ENCODE measurements around the gene CDH8.

The CDH8 gene

DNA sequence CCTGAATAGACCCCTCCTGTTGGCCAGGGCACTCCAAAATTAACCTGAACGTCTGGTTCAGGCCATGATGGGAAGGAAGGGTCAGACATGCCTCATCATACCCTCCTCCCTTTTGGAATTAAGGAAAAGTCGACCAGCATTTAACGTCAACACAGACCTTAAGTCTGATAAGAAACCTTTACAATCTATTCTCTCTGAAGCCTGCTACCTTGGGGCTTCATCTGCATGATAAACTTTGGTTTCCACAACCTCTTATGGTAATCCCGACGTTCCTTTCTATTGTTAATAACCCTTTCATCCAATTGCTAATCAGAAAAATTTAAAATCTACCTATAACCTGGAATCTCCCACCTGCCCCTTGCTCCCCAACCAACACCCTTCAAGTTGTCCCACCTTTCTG lies 358.5 kb downstream of the CDH8 start:
- Mint-ChIP-seq H3K4me3 (no peak overlapping the region), H3K9me3 (peaks cover 2 to 15% of the 10 kb centered on the region in 2 donors), H3K36me3 (no peaks in the 10 kb centered on the region), H3K27me3 (no peaks in the 10 kb centered on the region), H3K4me1 (no peaks in the 10 kb centered on the region), H3K27ac (no peak overlapping the region)
- no peak for ATAC-seq (replicated peaks)
- DNase-seq: no peak

DNA sequence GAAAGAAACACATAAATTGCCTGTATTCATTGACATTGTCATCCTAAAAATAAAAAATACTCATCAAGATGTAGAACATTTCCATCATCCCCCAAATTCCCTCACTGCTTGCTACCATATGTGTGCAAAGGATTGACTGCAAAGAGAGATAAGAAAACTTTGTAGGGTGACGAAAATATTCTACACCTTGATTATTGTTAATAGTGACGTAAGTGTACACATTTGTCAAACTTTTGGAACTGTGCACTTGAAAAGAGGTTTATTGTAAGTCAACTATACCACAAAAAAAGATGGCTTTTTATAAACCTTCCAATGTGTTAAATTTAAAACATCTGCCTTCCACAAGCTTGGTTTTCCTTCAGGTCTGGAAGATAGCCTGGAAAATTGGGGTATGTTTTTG lies 359.5 kb downstream of the CDH8 start:
- Mint-ChIP-seq H3K36me3 (no peaks in the 10 kb centered on the region), H3K27me3 (no peaks in the 10 kb centered on the region), H3K4me3 (no peak overlapping the region), H3K27ac (no peak overlapping the region), H3K4me1 (no peaks in the 10 kb centered on the region), H3K9me3 (peaks cover 2 to 15% of the 10 kb centered on the region in 2 donors)
- DNase-seq (no peak), ATAC-seq (replicated peaks) (no peak)

DNA sequence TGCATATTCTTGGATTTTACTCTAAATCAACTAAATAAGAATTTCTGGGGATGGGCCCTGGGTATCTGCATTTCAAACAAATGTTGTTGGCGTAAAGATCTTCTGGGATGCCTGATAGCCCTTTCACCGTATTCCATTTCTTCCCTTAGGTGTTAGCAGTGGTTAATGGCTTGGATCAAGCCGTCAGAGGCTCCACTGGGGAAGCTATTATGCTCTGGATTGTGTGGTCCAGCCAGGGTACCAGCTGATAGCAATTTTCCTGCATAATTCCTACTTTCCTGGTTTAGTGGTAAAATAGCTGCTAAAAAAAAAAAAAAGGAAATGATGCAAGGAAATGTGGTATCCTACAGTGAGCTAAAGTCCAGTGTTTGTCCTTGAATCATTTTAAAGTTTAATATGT lies 365.1 kb downstream of the CDH8 start:
- H3K4me3 Mint-ChIP-seq: no peak overlapping the region
- ATAC-seq (replicated peaks) (no peak), DNase-seq (no peak)
- no peaks in the 10 kb centered on the region for H3K36me3 Mint-ChIP-seq
- no peak overlapping the region for H3K27ac Mint-ChIP-seq
- no peaks in the 10 kb centered on the region for H3K4me1 Mint-ChIP-seq
- no peaks in the 10 kb centered on the region for H3K27me3 Mint-ChIP-seq
- H3K9me3 Mint-ChIP-seq: peaks cover 5 to 10% of the 10 kb centered on the region in 2 donors

DNA sequence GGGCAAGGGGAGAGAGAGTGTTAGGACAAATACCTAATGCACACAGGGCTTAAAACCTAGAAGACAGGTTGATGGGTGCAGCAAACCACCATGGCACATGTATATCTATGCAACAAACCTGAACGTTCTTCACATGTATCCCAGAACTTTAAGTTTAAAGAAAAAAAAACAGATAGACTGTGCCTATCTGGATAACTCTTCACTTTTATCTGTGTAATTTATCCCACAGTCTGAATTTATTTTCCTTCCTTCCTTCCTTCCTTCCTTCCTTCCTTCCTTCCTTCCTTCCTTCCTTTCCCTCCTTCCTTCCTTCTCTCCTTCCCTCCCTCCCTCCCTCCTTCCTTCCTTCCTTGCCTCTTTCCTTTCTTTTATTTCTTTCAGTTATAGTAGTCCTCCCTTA lies 370.7 kb downstream of the CDH8 start:
- Mint-ChIP-seq H3K9me3 (peaks cover 6 to 9% of the 10 kb centered on the region in 2 donors), H3K27ac (no peak overlapping the region), H3K36me3 (no peaks in the 10 kb centered on the region), H3K27me3 (no peaks in the 10 kb centered on the region), H3K4me3 (no peak overlapping the region), H3K4me1 (no peaks in the 10 kb centered on the region)
- no peak for DNase-seq
- no peak for ATAC-seq (replicated peaks)

DNA sequence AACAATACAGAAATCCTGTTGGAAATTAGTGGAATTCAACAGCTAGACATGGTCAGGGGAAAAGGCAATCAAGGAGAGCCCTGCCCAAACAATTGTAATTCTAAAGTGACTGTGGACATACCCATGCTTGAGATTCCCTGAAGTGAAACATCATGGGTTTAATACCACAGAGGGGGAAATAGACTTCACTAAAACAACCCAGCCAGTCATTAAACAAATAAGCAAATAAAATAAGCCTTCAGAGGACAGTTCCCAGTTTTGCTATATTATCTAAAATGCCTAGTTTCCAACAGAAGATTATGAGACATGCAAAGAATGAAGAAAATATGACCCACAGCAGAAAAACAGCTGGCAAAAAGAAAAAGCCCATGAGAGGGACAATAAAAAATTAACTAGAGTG lies 376.3 kb downstream of the CDH8 start:
- Mint-ChIP-seq H3K27ac (no peak overlapping the region), H3K36me3 (no peaks in the 10 kb centered on the region), H3K9me3 (peaks cover 0 to 4% of the 10 kb centered on the region in 2 donors), H3K4me3 (no peak overlapping the region), H3K27me3 (no peaks in the 10 kb centered on the region), H3K4me1 (no peaks in the 10 kb centered on the region)
- ATAC-seq (replicated peaks): no peak
- DNase-seq: no peak

DNA sequence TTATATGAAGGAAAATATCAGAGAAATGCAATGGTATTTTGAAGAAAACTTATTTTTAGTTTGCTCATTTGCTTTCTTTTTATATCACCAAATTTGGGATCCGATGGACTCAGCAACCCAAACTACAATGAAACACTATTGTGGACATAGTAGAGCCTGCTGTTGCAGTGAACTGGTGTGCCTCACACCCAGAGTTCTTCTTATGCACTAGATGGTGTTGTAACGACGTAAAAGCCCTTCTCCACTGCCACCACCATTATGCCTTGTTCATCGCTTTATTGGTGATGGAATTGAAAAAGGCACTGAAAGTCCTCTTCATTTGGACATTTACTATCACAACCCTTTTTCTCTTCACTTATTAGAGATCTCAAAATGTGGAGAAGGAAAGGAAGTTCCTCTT lies 381.3 kb downstream of the CDH8 start:
- Mint-ChIP-seq H3K9me3 (peaks cover 0 to 3% of the 10 kb centered on the region in 2 donors), H3K27ac (no peak overlapping the region), H3K27me3 (no peaks in the 10 kb centered on the region), H3K36me3 (no peaks in the 10 kb centered on the region), H3K4me1 (no peaks in the 10 kb centered on the region), H3K4me3 (no peak overlapping the region)
- DNase-seq (no peak), ATAC-seq (replicated peaks) (no peak)

DNA sequence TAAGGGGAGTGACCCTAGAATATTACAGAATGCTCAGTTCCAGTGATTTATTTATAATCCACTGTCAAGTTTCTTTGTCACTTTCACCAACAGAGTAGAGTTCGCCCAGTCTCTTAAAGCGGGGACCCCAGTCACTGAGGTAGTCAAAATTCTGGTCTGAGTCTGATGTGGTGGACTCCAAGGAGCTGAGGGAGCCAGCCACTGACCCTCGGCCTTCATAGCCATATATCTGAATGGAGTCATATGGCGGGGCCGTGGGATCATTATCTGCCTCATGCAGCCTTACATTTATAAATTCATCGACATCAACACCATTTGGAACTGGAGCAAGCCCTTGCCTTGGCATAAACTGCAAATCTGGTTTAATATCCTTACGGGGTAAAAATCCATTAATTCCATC lies 382.7 kb downstream of the CDH8 start:
- ATAC-seq (replicated peaks): no peak
- H3K27ac Mint-ChIP-seq: no peak overlapping the region

DNA sequence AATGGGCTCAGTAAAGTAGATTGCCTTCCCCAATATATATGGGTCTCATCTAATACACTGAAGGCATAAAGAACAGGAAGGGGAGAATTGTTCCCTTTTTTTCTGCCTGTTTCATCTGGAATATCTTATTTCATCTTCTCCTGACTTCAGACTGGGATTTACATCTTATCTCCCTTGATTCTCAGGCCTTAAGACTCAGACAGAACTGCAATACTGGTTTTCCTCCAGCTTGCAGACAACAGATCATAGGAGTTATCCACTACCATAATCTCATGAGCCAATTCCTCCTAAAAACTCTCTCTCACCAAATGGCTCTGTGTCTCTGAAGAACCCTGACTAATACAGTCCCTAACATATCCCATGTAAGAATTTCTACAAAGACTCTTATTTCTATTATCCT lies 390.7 kb downstream of the CDH8 start:
- ATAC-seq (replicated peaks) (no peak), DNase-seq (no peak)
- Mint-ChIP-seq H3K4me1 (no peaks in the 10 kb centered on the region), H3K27me3 (no peaks in the 10 kb centered on the region), H3K36me3 (no peaks in the 10 kb centered on the region), H3K9me3 (peaks cover 0 to 4% of the 10 kb centered on the region in 2 donors), H3K4me3 (no peak overlapping the region), H3K27ac (no peak overlapping the region)

More for the DNA sequence above, 382.7 kb downstream of the CDH8 start:
- H3K36me3 Mint-ChIP-seq: no peaks in the 10 kb centered on the region
- peaks cover 0 to 3% of the 10 kb centered on the region in 2 donors for H3K9me3 Mint-ChIP-seq
- no peaks in the 10 kb centered on the region for H3K27me3 Mint-ChIP-seq
- DNase-seq: no peak
- no peak overlapping the region for H3K4me3 Mint-ChIP-seq
- H3K4me1 Mint-ChIP-seq: no peaks in the 10 kb centered on the region

DNA sequence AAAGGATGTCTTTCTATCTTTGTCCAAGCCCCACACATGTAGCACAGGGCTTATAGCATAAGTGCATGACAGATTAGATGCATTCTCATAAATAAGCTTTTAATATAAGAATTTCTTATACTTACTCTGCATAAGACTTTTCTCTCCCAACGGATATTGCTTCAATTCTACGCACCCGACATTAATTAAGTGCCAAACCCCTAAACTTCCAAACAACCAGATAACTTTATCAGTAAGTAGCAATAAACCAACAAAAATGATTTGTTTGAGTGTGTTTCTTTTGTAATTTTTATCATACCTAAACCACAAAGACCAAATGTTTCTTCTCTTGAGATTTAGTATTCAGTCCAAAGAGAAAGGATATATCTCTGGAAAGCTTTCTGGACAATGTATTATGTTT lies 391.5 kb downstream of the CDH8 start:
- no peak overlapping the region for H3K27ac Mint-ChIP-seq
- no peak for ATAC-seq (replicated peaks)
- H3K4me1 Mint-ChIP-seq: no peaks in the 10 kb centered on the region
- no peaks in the 10 kb centered on the region for H3K36me3 Mint-ChIP-seq
- H3K9me3 Mint-ChIP-seq: peaks cover 0 to 2% of the 10 kb centered on the region in 2 donors
- H3K4me3 Mint-ChIP-seq: no peak overlapping the region
- DNase-seq: no peak
- no peaks in the 10 kb centered on the region for H3K27me3 Mint-ChIP-seq

DNA sequence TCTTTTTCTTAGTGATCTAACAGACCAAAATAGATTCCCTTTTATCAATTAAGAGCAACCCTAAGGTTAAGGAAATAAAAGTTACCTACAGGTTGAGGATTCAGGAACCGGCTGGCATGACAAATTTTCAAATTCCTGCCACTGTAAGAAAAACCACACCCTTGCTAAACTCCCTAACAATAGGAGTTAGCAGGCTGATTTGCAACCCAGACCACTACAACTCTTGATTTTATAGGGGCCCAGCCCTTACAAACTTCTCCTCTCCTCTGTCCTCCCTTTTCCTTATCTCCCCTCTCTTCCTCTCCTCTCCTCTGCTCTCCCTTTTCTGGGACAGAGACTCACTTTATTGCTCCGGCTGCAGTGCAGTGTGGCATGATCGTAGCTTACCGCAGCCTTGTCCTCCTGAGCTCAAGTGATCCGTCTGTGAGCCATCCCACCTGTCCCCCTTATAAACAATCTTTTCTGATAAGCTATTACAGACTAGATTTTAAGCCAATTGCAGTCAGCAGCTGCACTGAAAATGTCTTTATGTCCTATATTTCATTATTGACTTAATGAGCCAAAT lies 418.9 kb downstream of the CDH8 start:
- Mint-ChIP-seq H3K36me3 (no peaks in the 10 kb centered on the region), H3K4me3 (no peak overlapping the region), H3K4me1 (no peaks in the 10 kb centered on the region), H3K27me3 (no peaks in the 10 kb centered on the region), H3K9me3 (peaks cover 0 to 3% of the 10 kb centered on the region in 2 donors), H3K27ac (no peak overlapping the region)
- ATAC-seq (replicated peaks) (no peak), DNase-seq (no peak)

DNA sequence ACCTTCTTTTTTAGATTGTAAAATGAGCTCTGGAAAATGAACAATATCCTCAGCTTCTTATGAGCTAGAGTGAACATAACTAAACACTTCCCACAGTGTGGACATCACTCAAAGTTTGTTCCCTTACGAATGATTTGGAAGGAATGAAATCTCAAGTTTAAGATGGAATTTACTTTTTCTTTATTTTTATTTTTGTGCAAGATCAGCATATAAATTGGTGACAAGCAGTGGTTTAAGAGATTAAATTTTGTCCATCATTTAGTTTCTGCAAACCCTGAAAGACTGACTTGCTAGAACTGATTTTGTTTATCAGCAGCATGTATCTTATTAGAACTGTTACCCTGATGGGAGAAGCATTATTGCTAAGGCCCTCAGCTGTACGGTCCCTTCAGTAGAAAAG lies 420.1 kb downstream of the CDH8 start:
- no peak for DNase-seq
- ATAC-seq (replicated peaks): no peak
- H3K27me3 Mint-ChIP-seq: no peaks in the 10 kb centered on the region
- peaks cover 0 to 3% of the 10 kb centered on the region in 2 donors for H3K9me3 Mint-ChIP-seq
- H3K4me1 Mint-ChIP-seq: no peaks in the 10 kb centered on the region
- no peaks in the 10 kb centered on the region for H3K36me3 Mint-ChIP-seq
- no peak overlapping the region for H3K27ac Mint-ChIP-seq
- no peak overlapping the region for H3K4me3 Mint-ChIP-seq

DNA sequence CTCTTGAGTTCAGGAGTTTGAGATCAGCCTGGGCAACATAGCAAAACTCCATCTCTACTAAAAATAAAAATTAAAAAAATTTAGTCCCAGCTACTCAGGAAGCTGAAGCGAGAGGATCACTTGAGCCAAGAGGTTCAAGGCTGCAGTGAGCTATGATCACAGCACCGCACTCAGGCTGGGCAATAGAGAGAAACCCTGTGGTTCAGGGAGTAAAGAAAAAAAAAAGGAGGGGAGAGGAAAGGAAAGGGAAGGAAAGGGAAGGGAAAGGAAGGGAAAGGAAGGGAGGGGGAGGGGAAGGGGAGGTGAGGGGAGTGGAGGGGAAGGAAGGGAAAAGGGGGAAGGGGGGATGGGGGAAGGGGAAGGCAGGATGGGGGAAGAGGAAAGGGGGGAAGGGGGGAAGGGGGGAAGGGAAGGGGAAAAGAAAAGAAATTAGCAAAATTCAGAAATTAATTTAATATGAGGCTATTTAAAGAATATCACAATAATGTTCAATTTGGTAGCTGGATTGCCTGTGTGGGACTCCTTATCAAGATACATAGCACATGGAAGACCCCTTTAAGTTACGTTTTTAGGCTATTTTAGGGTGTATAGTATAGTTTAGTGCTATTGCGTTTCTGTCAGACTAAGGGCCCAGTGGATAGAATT lies 424.3 kb downstream of the CDH8 start:
- Mint-ChIP-seq H3K27me3 (no peaks in the 10 kb centered on the region), H3K4me1 (no peaks in the 10 kb centered on the region), H3K27ac (no peak overlapping the region), H3K36me3 (no peaks in the 10 kb centered on the region), H3K9me3 (peaks cover 1 to 5% of the 10 kb centered on the region in 2 donors), H3K4me3 (no peak overlapping the region)
- ATAC-seq (replicated peaks) (no peak), DNase-seq (no peak)

DNA sequence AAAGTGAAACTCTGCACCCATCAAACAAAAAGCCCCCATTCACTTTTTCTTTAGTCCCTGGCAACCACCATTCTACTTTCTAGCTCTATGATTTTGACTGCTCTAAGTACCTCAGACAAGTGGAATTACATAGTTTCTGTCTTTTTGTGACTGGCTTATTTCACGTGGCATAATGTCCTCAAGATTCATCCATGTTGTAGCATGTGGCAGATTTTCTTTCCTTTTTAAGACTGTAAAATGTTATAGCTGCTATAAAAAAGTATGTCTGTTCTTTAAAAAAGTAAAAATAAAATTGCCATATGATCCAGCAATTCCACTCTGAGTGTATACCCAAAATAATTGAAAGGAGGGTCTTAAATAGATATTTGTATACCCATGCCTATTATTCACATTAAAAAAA lies 429.7 kb downstream of the CDH8 start:
- Mint-ChIP-seq H3K27ac (no peak overlapping the region), H3K36me3 (no peaks in the 10 kb centered on the region), H3K4me3 (no peak overlapping the region), H3K4me1 (no peaks in the 10 kb centered on the region), H3K27me3 (no peaks in the 10 kb centered on the region), H3K9me3 (peaks cover 6 to 11% of the 10 kb centered on the region in 2 donors)
- ATAC-seq (replicated peaks) (no peak), DNase-seq (no peak)

Measured in stimulated activated naive B cell treated with anti-CD40 and anti-IgM and Interleukin-4, amounts not matched to agents 10 μg/mL and 1 μg/mL and 100 μg/mL, for 72 hours (primary cell).